Testis (tissue), 3 donors: ENCODE data around the gene SMAD4. TPM values are rescaled to one million over a fixed set of nuclear protein-coding genes. Genes with fewer than 3 reads are reported as not detected.

Experiments used
- DNase-seq: peaks from one replicate; pipeline ENCODE4 v3.0.0-alpha.2; 2019
- H3K27ac ChIP-seq, 2 donors: fragments of 200-600 bp; sonication (generic); one replicate each; pipeline ENCODE4 v1.5.1; 2019
- H3K27me3 ChIP-seq: fragments of 200-600 bp; sonication (generic); one replicate; pipeline ENCODE4 v1.5.1; 2019
- H3K36me3 ChIP-seq: fragments of 200-600 bp; sonication (generic); one replicate; pipeline ENCODE4 v1.5.1; 2017; ENCODE audit warnings: low read depth; ENCODE audit errors: missing control alignments
- H3K4me1 ChIP-seq: fragments of 200-600 bp; sonication (generic); one replicate; pipeline ENCODE4 v1.5.1; 2019
- H3K4me3 ChIP-seq, 2 donors: fragments of 200-600 bp; sonication (generic); one replicate each; pipeline ENCODE4 v1.5.1; 2017 to 2019
- H3K9me3 ChIP-seq: fragments of 200-600 bp; sonication (generic); one replicate; pipeline ENCODE4 v1.5.1; 2017
- POLR2A ChIP-seq: fragments of 450-650 bp; IDR thresholded peaks from one replicate; pipeline ENCODE4 v1.6.1; 2017; ENCODE audit warnings: antibody characterized with exemption, mild to moderate bottlenecking, moderate library complexity
- WGBS, 2 donors: methylation state at CpG; one replicate each; pipeline ENCODE4 v1.1.5; 2018; 5-methylcytosine and 5-hydroxymethylcytosine counted together
- intact Hi-C: fragments of 100-400 bp; cut with DNase I; formaldehyde crosslinking; loops from one replicate; pipeline ENCODE4 v1.15.1; 2023; ENCODE audit warnings: low total_unique reads
- polyA plus RNA-seq: library from polyadenylated mRNA; stranded (reverse); fragments of 350-450 nt; fragmentation: Illumina TruSeq; extraction: RNeasy Lipid Tissue Mini Kit (QIAGEN cat#74804); gene quantifications from one replicate; pipeline ENCODE4 v1.2.3, GENCODE V29; 2014; ENCODE audit warnings: low read depth, low replicate concordance; ENCODE audit not compliant: insufficient read depth
- total RNA-seq, 2 donors: library from RNA; depleted of rRNA; stranded (reverse); fragments of >200 nt; gene quantifications; one replicate each; pipeline ENCODE4 v1.2.3, GENCODE V29; 2016
- TF ChIP-seq, protein P1 (sequence below), 3 experiments: fragments of 450-650 bp in 2 of 3; fragments of 200-600 bp in 1 of 3; sonication (generic) in 1 of 3; IDR thresholded peaks; one replicate each; pipeline ENCODE4 v1.5.1; 2016 to 2019; ENCODE audit warnings: antibody characterized with exemption in 3 of 3, mild to moderate bottlenecking in 2 of 3, moderate library complexity in 1 of 3

The SMAD4 gene
- total and polyA plus RNA-seq, 3 donors from 2014 or later = 91.0 to 270 (median 198) TPM

- H3K36me3 ChIP-seq = no peaks in the 10 kb centered on the region
- H3K9me3 ChIP-seq = no peaks in the 10 kb centered on the region
- WGBS, 2 donors = 58 to 70% methylated on average over 5 of the region's 5 CpGs
- peak; percentile 20 for DNase-seq
- TF ChIP-seq, protein P1, sequence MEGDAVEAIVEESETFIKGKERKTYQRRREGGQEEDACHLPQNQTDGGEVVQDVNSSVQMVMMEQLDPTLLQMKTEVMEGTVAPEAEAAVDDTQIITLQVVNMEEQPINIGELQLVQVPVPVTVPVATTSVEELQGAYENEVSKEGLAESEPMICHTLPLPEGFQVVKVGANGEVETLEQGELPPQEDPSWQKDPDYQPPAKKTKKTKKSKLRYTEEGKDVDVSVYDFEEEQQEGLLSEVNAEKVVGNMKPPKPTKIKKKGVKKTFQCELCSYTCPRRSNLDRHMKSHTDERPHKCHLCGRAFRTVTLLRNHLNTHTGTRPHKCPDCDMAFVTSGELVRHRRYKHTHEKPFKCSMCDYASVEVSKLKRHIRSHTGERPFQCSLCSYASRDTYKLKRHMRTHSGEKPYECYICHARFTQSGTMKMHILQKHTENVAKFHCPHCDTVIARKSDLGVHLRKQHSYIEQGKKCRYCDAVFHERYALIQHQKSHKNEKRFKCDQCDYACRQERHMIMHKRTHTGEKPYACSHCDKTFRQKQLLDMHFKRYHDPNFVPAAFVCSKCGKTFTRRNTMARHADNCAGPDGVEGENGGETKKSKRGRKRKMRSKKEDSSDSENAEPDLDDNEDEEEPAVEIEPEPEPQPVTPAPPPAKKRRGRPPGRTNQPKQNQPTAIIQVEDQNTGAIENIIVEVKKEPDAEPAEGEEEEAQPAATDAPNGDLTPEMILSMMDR (IDR thresholded peaks at IDR 0.05) = no peak
- no peak for TF ChIP-seq POLR2A
- intact Hi-C loops = no loop called here
- H3K4me1 ChIP-seq = no peaks in the 10 kb centered on the region
- H3K4me3 ChIP-seq = no peak overlapping the region
- no peak overlapping the region for H3K27ac ChIP-seq
- H3K27me3 ChIP-seq = no peaks in the 10 kb centered on the region
Measured at GRCh38 chr18:51098082-51098481, 68.1 kb downstream of the SMAD4 start.

- 88 to 92% methylated on average over 1 of the region's 1 CpG for WGBS, 2 donors
- H3K36me3 ChIP-seq = no peaks in the 10 kb centered on the region
- no peak for DNase-seq
- H3K4me1 ChIP-seq = no peaks in the 10 kb centered on the region
- no peak for TF ChIP-seq POLR2A
- TF ChIP-seq, protein P1 (IDR thresholded peaks at IDR 0.05) = no peak
- no peaks in the 10 kb centered on the region for H3K27me3 ChIP-seq
- H3K4me3 ChIP-seq = no peak overlapping the region
- no peak overlapping the region for H3K27ac ChIP-seq
- no peaks in the 10 kb centered on the region for H3K9me3 ChIP-seq
- intact Hi-C loops = no loop called here
Measured at GRCh38 chr18:51098513-51098912, 68.5 kb downstream of the SMAD4 start.

DNA sequence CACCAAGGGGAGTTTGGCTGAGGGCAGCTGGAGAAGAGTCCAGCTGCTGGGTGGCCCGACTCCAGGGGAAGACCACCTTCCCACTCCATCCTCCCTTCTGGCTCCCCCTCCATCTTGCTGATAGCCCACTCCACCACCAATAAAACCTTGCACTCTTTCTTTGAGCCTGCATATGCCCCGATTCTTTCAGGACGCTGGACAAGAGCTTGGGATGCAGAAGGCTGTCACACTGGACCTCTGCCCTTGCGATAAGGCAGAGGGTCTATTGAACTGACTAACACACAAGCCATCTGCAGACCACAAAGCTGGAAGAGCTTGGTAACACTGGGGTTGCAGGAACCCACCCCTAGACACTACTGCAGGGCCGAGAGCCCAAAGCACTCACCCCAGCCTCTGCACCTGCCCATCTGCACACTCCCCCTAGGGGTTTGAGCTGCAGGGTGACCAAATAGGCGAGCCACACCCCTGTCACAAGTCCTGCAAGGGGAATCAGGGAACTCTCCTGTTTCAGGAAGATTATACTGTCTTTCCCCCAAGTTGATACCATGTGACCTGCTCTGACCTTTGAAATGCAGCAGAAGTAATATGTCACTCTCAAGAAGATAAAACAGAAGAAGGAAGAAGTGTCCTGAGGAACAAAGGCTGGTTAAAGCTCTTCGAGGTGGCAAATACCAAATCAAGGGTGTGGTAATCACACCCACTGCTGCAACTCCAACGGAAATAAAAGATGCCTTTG lies 70.5 kb downstream of the SMAD4 start:
- H3K36me3 ChIP-seq = no peaks in the 10 kb centered on the region
- no peak for TF ChIP-seq POLR2A
- TF ChIP-seq, protein P1 (IDR thresholded peaks at IDR 0.05) = no peak
- H3K27ac ChIP-seq = no peak overlapping the region
- DNase-seq = no peak
- intact Hi-C loops = no loop called here
- no peaks in the 10 kb centered on the region for H3K9me3 ChIP-seq
- no peaks in the 10 kb centered on the region for H3K4me1 ChIP-seq
- no peak overlapping the region for H3K4me3 ChIP-seq
- no peaks in the 10 kb centered on the region for H3K27me3 ChIP-seq
- 83 to 87% methylated on average over 7 to 8 of the region's 8 CpGs for WGBS, 2 donors

DNA sequence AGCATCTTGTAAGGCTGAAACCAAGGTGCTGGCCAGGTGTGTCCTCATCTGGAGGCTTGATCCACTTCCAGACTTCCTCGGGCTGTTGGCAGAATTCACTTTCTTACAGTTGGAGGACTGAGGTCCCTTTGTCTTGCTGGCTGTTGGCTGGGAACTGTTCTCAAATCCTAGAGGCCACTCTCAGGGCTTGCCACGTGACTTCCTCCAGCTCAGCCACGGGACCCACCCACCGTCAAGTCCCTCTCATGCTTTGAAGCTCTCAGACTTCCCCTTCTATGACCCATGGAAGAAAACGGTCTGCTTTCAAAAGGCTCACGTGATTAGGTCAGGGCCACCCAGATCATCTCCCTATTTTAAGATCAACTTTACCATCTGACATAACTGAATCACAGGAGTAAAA lies 77.1 kb downstream of the SMAD4 start:
- no peak for TF ChIP-seq POLR2A
- TF ChIP-seq, protein P1 (IDR thresholded peaks at IDR 0.05) = no peak
- no peaks in the 10 kb centered on the region for H3K9me3 ChIP-seq
- intact Hi-C loops = no loop called here
- no peaks in the 10 kb centered on the region for H3K36me3 ChIP-seq
- no peaks in the 10 kb centered on the region for H3K27me3 ChIP-seq
- DNase-seq = no peak
- no peak overlapping the region for H3K4me3 ChIP-seq
- no peaks in the 10 kb centered on the region for H3K4me1 ChIP-seq
- H3K27ac ChIP-seq = no peak overlapping the region
- WGBS, 2 donors = 78 to 83% methylated on average over 5 to 6 of the region's 6 CpGs
